Hepatocyte (in vitro differentiated cells): ENCODE results near the gene TMEM60.

Experiments
- EZH2 ChIP-seq: fragments of 200-600 bp; sonication (generic); IDR thresholded peaks from 2 replicates; pipeline ENCODE4 v1.6.1; 2016; ENCODE audit warnings: antibody characterized with exemption, mild to moderate bottlenecking, borderline replicate concordance
- TF ChIP-seq, protein P1 (sequence below): fragments of 200-600 bp; sonication (generic); IDR thresholded peaks from 2 replicates; pipeline ENCODE4 v1.5.1; 2016; ENCODE audit warnings: antibody characterized with exemption, mild to moderate bottlenecking; ENCODE audit not compliant: poor library complexity

DNA sequence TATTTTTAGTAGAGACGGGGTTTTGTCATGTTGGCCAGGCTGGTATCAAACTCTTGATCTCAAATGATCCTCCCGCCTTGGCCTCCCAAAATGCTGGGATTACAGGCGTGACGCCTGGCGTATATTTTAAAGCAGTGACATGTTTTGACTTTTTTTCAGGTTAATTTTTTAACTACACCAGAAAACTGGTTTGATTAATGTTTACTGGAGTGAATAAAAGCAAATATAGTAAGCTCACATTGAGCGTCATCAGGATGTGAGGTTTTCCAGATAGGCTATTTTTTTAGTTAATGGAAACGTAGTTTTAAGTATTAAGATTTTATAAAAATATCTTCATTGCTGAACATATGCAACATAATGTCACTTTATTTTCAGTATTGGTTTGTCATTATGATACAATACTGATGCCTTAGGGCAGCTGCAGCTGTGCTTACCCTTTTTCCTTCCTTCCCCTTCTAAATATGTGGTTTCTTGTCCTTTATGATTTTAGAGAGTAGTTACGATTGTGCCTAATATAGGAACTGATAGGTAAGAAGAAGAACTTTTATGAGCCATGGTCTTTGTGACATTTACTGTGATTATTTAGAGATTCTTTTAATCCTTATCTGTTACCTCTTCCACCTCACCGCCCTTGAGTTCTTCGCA, 37.3 kb downstream of the TMEM60 start:
- TF ChIP-seq, protein P1, sequence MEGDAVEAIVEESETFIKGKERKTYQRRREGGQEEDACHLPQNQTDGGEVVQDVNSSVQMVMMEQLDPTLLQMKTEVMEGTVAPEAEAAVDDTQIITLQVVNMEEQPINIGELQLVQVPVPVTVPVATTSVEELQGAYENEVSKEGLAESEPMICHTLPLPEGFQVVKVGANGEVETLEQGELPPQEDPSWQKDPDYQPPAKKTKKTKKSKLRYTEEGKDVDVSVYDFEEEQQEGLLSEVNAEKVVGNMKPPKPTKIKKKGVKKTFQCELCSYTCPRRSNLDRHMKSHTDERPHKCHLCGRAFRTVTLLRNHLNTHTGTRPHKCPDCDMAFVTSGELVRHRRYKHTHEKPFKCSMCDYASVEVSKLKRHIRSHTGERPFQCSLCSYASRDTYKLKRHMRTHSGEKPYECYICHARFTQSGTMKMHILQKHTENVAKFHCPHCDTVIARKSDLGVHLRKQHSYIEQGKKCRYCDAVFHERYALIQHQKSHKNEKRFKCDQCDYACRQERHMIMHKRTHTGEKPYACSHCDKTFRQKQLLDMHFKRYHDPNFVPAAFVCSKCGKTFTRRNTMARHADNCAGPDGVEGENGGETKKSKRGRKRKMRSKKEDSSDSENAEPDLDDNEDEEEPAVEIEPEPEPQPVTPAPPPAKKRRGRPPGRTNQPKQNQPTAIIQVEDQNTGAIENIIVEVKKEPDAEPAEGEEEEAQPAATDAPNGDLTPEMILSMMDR = no peak
- TF ChIP-seq EZH2 = no peak
